Astrocyte (in vitro differentiated cells and primary cell): ENCODE data around the gene RFC1.

Source experiments
- EZH2 ChIP-seq: IDR thresholded peaks from 2 replicates; pipeline ENCODE4 v1.6.1; 2012; ENCODE audit warnings: mild to moderate bottlenecking, low read length, inconsistent platforms; ENCODE audit not compliant: insufficient read depth
- TF ChIP-seq, protein P1 (sequence below): IDR thresholded peaks from 2 replicates; pipeline ENCODE4 v1.5.1; 2011; ENCODE audit warnings: low read depth, mild to moderate bottlenecking, inconsistent platforms, low read length, moderate library complexity; ENCODE audit not compliant: insufficient read depth

DNA sequence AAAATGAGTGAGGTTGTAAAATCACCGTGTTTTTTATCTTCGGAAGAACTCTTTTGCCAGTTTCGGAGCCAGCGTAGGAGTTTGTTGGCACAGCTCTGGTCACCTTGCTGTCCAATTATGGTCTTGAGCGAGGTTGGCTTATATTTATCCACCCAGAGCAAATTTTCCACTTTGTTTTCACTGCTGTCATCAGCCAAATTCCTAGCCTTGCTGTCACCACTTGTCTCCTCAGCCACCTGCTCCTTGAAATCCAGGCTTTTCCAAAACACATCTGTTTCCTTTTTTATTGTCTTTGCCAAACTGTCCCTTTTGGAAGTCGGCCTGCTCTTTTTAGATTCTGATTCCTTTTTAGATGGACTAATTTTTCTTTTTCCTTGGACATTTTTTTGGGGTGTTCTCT lies 57.6 kb downstream of the RFC1 start:
- TF ChIP-seq EZH2: no peak
- TF ChIP-seq, protein P1, sequence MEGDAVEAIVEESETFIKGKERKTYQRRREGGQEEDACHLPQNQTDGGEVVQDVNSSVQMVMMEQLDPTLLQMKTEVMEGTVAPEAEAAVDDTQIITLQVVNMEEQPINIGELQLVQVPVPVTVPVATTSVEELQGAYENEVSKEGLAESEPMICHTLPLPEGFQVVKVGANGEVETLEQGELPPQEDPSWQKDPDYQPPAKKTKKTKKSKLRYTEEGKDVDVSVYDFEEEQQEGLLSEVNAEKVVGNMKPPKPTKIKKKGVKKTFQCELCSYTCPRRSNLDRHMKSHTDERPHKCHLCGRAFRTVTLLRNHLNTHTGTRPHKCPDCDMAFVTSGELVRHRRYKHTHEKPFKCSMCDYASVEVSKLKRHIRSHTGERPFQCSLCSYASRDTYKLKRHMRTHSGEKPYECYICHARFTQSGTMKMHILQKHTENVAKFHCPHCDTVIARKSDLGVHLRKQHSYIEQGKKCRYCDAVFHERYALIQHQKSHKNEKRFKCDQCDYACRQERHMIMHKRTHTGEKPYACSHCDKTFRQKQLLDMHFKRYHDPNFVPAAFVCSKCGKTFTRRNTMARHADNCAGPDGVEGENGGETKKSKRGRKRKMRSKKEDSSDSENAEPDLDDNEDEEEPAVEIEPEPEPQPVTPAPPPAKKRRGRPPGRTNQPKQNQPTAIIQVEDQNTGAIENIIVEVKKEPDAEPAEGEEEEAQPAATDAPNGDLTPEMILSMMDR: no peak
